ENCODE results near the gene MRI1. TPM values are rescaled to one million over a fixed set of nuclear protein-coding genes. Genes with fewer than 3 reads are reported as not detected.
A peak's percentile ranks its signal among the peaks of the same experiment; 100 is the strongest.

MRI1 gene
- polyA plus RNA-seq (2013, experiment 1 of 2): 26.1 TPM
- polyA plus RNA-seq (2013, experiment 2 of 2): 24.1 TPM

- Histone ChIP-seq H3K9ac (ENCODE audit: low read length) (peak within 1 kb of the TSS; percentile 88), H2BK5ac (ENCODE audit: low read depth, low read length, poor library complexity, severe bottlenecking) (no peak within 1 kb of the TSS), H3K27me3 (ENCODE audit: control insufficient read depth in 1 of 2, insufficient read depth in 1 of 2, low read length in 2 of 2) (no peaks in the 10 kb centered on the region), H3K36me3 (ENCODE audit: control insufficient read depth in 1 of 2, insufficient read depth in 2 of 2, low read depth in 1 of 2, low read length in 2 of 2) (peaks cover 57 to 63% of the 10 kb centered on the region in 2 experiments), H3K4me2 (ENCODE audit: low read length, poor library complexity, severe bottlenecking) (peak within 1 kb of the TSS; percentile 76), H3K4ac (ENCODE audit: low read depth in 1 of 2, low read length in 2 of 2) (peak within 1 kb of the TSS; percentile 54 to 79), H3K9me3 (ENCODE audit: control insufficient read depth, low read length) (no peaks in the 10 kb centered on the region), H2AK5ac (ENCODE audit: low read length, severe bottlenecking) (peak within 1 kb of the TSS; percentile 83), H2AFZ (ENCODE audit: low read depth, low read length) (peak within 1 kb of the TSS; percentile 88), H2BK120ac (ENCODE audit: low read depth, low read length) (no peak within 1 kb of the TSS), H3K14ac (ENCODE audit: low read length in 2 of 2) (peak within 1 kb of the TSS; percentile 78 to 96), H3K4me3 (ENCODE audit: insufficient read depth in 1 of 2, low read depth in 1 of 2, low read length in 2 of 2) (peak within 1 kb of the TSS; percentile 88 to 92), H3K18ac (ENCODE audit: low read depth in 1 of 2, low read length in 2 of 2) (peak within 1 kb of the TSS; percentile 78 to 91), H3K23ac (ENCODE audit: low read length in 2 of 2) (peak within 1 kb of the TSS in 1 of 2 experiments; percentile 80), H4K8ac (ENCODE audit: low read length) (peak within 1 kb of the TSS; percentile 98), H2BK12ac (ENCODE audit: low read length in 2 of 2) (peak within 1 kb of the TSS; percentile 2 to 38), H4K91ac (ENCODE audit: low read length) (no peak within 1 kb of the TSS), H2BK15ac (ENCODE audit: low read depth, poor library complexity, severe bottlenecking) (no peak within 1 kb of the TSS), H3K79me1 (replicated peaks; ENCODE audit: low read length, poor library complexity, severe bottlenecking) (peaks cover 18% of the 10 kb centered on the region), H3K27ac (ENCODE audit: low read length, poor library complexity, severe bottlenecking) (peak within 1 kb of the TSS; percentile 16), H3K4me1 (ENCODE audit: control insufficient read depth, insufficient read depth, low read depth, low read length) (peaks cover 17% of the 10 kb centered on the region)
- 21% methylated on average over 36 of the region's 67 CpGs for WGBS
- peak; percentile 75 for DNase-seq
Observed at GRCh38 chr19:13764101-13764807, at the start of gene MRI1. TSS of gene MRI1 (plus strand) at chr19:13764522. CDS start at chr19:13764589, 67 bp downstream.

- Histone ChIP-seq H3K79me1 (replicated peaks; ENCODE audit: low read length, poor library complexity, severe bottlenecking) (no peaks in the 10 kb centered on the region), H2BK12ac (ENCODE audit: low read length in 2 of 2) (no peak overlapping the region), H3K9ac (ENCODE audit: low read length) (peak overlapping the region; percentile 39), H2BK5ac (ENCODE audit: low read depth, low read length, poor library complexity, severe bottlenecking) (no peak overlapping the region), H3K36me3 (ENCODE audit: control insufficient read depth in 1 of 2, insufficient read depth in 2 of 2, low read depth in 1 of 2, low read length in 2 of 2) (no peaks in the 10 kb centered on the region), H3K9me3 (ENCODE audit: control insufficient read depth, low read length) (peaks cover 14% of the 10 kb centered on the region), H3K4me1 (ENCODE audit: control insufficient read depth, insufficient read depth, low read depth, low read length) (no peaks in the 10 kb centered on the region), H3K18ac (ENCODE audit: low read depth in 1 of 2, low read length in 2 of 2) (no peak overlapping the region), H2BK120ac (ENCODE audit: low read depth, low read length) (no peak overlapping the region), H3K23ac (ENCODE audit: low read length in 2 of 2) (no peak overlapping the region), H4K91ac (ENCODE audit: low read length) (no peak overlapping the region), H3K4me2 (ENCODE audit: low read length, poor library complexity, severe bottlenecking) (no peak overlapping the region), H3K4ac (ENCODE audit: low read depth in 1 of 2, low read length in 2 of 2) (no peak overlapping the region), H2AFZ (ENCODE audit: low read depth, low read length) (no peak overlapping the region), H2AK5ac (ENCODE audit: low read length, severe bottlenecking) (no peak overlapping the region), H2BK15ac (ENCODE audit: low read depth, poor library complexity, severe bottlenecking) (no peak overlapping the region), H3K4me3 (ENCODE audit: insufficient read depth in 1 of 2, low read depth in 1 of 2, low read length in 2 of 2) (no peak overlapping the region), H4K8ac (ENCODE audit: low read length) (no peak overlapping the region), H3K27ac (ENCODE audit: low read length, poor library complexity, severe bottlenecking) (no peak overlapping the region), H3K14ac (ENCODE audit: low read length in 2 of 2) (no peak overlapping the region), H3K27me3 (ENCODE audit: control insufficient read depth in 1 of 2, insufficient read depth in 1 of 2, low read length in 2 of 2) (no peaks in the 10 kb centered on the region)
- 57% methylated on average over 7 of the region's 8 CpGs for WGBS
- no peak for DNase-seq
Observed at GRCh38 chr19:13717194-13717643, 47.1 kb upstream of the MRI1 start.

- no peak overlapping the region for H3K4me2 ChIP-seq (ENCODE audit: low read length, poor library complexity, severe bottlenecking)
- H3K4me3 ChIP-seq (ENCODE audit: insufficient read depth in 1 of 2, low read depth in 1 of 2, low read length in 2 of 2): no peak overlapping the region
- H2AK5ac ChIP-seq (ENCODE audit: low read length, severe bottlenecking): no peak overlapping the region
- H3K27ac ChIP-seq (ENCODE audit: low read length, poor library complexity, severe bottlenecking): no peak overlapping the region
- no peak overlapping the region for H3K4ac ChIP-seq (ENCODE audit: low read depth in 1 of 2, low read length in 2 of 2)
- no peaks in the 10 kb centered on the region for H3K27me3 ChIP-seq (ENCODE audit: control insufficient read depth in 1 of 2, insufficient read depth in 1 of 2, low read length in 2 of 2)
- H3K9ac ChIP-seq (ENCODE audit: low read length): no peak overlapping the region
- no peak overlapping the region for H3K18ac ChIP-seq (ENCODE audit: low read depth in 1 of 2, low read length in 2 of 2)
- no peak overlapping the region for H4K8ac ChIP-seq (ENCODE audit: low read length)
- no peak overlapping the region for H4K91ac ChIP-seq (ENCODE audit: low read length)
- H3K4me1 ChIP-seq (ENCODE audit: control insufficient read depth, insufficient read depth, low read depth, low read length): no peaks in the 10 kb centered on the region
- H2BK5ac ChIP-seq (ENCODE audit: low read depth, low read length, poor library complexity, severe bottlenecking): no peak overlapping the region
- no peak for DNase-seq
- WGBS: 38% methylated on average over 7 of the region's 9 CpGs
- H3K9me3 ChIP-seq (ENCODE audit: control insufficient read depth, low read length): peaks cover 14% of the 10 kb centered on the region
- no peak overlapping the region for H2BK120ac ChIP-seq (ENCODE audit: low read depth, low read length)
- no peak overlapping the region for H3K14ac ChIP-seq (ENCODE audit: low read length in 2 of 2)
- H3K36me3 ChIP-seq (ENCODE audit: control insufficient read depth in 1 of 2, insufficient read depth in 2 of 2, low read depth in 1 of 2, low read length in 2 of 2): no peaks in the 10 kb centered on the region
- no peak overlapping the region for H2BK15ac ChIP-seq (ENCODE audit: low read depth, poor library complexity, severe bottlenecking)
- H3K23ac ChIP-seq (ENCODE audit: low read length in 2 of 2): no peak overlapping the region
- no peaks in the 10 kb centered on the region for H3K79me1 ChIP-seq (replicated peaks; ENCODE audit: low read length, poor library complexity, severe bottlenecking)
- H2AFZ ChIP-seq (ENCODE audit: low read depth, low read length): no peak overlapping the region
- H2BK12ac ChIP-seq (ENCODE audit: low read length in 2 of 2): no peak overlapping the region
Observed at GRCh38 chr19:13718733-13719132, 45.6 kb upstream of the MRI1 start.

- Histone ChIP-seq H4K8ac (ENCODE audit: low read length) (no peak overlapping the region), H3K79me1 (replicated peaks; ENCODE audit: low read length, poor library complexity, severe bottlenecking) (no peaks in the 10 kb centered on the region), H3K4me2 (ENCODE audit: low read length, poor library complexity, severe bottlenecking) (no peak overlapping the region), H3K18ac (ENCODE audit: low read depth in 1 of 2, low read length in 2 of 2) (no peak overlapping the region), H2AFZ (ENCODE audit: low read depth, low read length) (no peak overlapping the region), H3K27me3 (ENCODE audit: control insufficient read depth in 1 of 2, insufficient read depth in 1 of 2, low read length in 2 of 2) (no peaks in the 10 kb centered on the region), H3K9me3 (ENCODE audit: control insufficient read depth, low read length) (no peaks in the 10 kb centered on the region), H2BK5ac (ENCODE audit: low read depth, low read length, poor library complexity, severe bottlenecking) (no peak overlapping the region), H3K4ac (ENCODE audit: low read depth in 1 of 2, low read length in 2 of 2) (no peak overlapping the region), H3K14ac (ENCODE audit: low read length in 2 of 2) (no peak overlapping the region), H2AK5ac (ENCODE audit: low read length, severe bottlenecking) (no peak overlapping the region), H3K23ac (ENCODE audit: low read length in 2 of 2) (no peak overlapping the region), H3K4me3 (ENCODE audit: insufficient read depth in 1 of 2, low read depth in 1 of 2, low read length in 2 of 2) (no peak overlapping the region), H2BK120ac (ENCODE audit: low read depth, low read length) (no peak overlapping the region), H3K9ac (ENCODE audit: low read length) (no peak overlapping the region), H3K4me1 (ENCODE audit: control insufficient read depth, insufficient read depth, low read depth, low read length) (no peaks in the 10 kb centered on the region), H3K27ac (ENCODE audit: low read length, poor library complexity, severe bottlenecking) (no peak overlapping the region), H4K91ac (ENCODE audit: low read length) (no peak overlapping the region), H2BK15ac (ENCODE audit: low read depth, poor library complexity, severe bottlenecking) (no peak overlapping the region), H2BK12ac (ENCODE audit: low read length in 2 of 2) (no peak overlapping the region), H3K36me3 (ENCODE audit: control insufficient read depth in 1 of 2, insufficient read depth in 2 of 2, low read depth in 1 of 2, low read length in 2 of 2) (no peaks in the 10 kb centered on the region)
- DNase-seq: no peak
- WGBS: 93% methylated on average over 3 of the region's 6 CpGs
Observed at GRCh38 chr19:13722146-13722545, 42.2 kb upstream of the MRI1 start.
